AG10803 (cell line): ENCODE results near the gene ATXN3.
A peak's percentile ranks its signal among the peaks of the same experiment; 100 is the strongest.

Experiments used
- DNase-seq: peaks from one replicate; pipeline ENCODE4 v3.0.0; 2010; ENCODE audit warnings: low read depth
- H3K4me3 ChIP-seq: 2 replicates; pipeline ENCODE4 v1.5.1; 2011; ENCODE audit warnings: mild to moderate bottlenecking, low read length, control low read depth
- CTCF ChIP-seq: conservative IDR thresholded peaks from 2 replicates; pipeline ENCODE4 v1.5.1; 2011; ENCODE audit warnings: mild to moderate bottlenecking, low read length, control low read depth, inconsistent platforms

Gene ATXN3

GRCh38 chr14:92040431-92041051, 65.8 kb downstream of the ATXN3 start:
- peak overlapping the region; percentile 93 for H3K4me3 ChIP-seq
- TF ChIP-seq CTCF, result no peak
- peak; percentile 23 for DNase-seq

- no peak for TF ChIP-seq CTCF
- peak within 1 kb of the TSS; percentile 93 for H3K4me3 ChIP-seq
- DNase-seq, result peak; percentile 93
Observed at GRCh38 chr14:92039719-92040430, 66.5 kb downstream of the ATXN3 start, which contains the start of gene TRIP11. TRIP11 (minus strand) TSS chr14:92040059; CDS start chr14:92039685, 374 bp downstream.

- DNase-seq, result peak; percentile 58
- no peak for TF ChIP-seq CTCF
- peak overlapping the region; percentile 93 for H3K4me3 ChIP-seq
Observed at GRCh38 chr14:92039063-92039718, 67.2 kb downstream of the ATXN3 start.

- no peak for DNase-seq
- TF ChIP-seq CTCF, result no peak
- H3K4me3 ChIP-seq, result peak overlapping the region; percentile 93
Observed at GRCh38 chr14:92037989-92038388, 68.4 kb downstream of the ATXN3 start.

GRCh38 chr14:92035890-92036289, 70.5 kb downstream of the ATXN3 start:
- DNase-seq, result no peak
- no peak for TF ChIP-seq CTCF
- H3K4me3 ChIP-seq, result no peak overlapping the region

GRCh38 chr14:92033906-92034687, 72.3 kb downstream of the ATXN3 start:
- H3K4me3 ChIP-seq, result no peak overlapping the region
- TF ChIP-seq CTCF, result no peak
- no peak for DNase-seq
